Liver (tissue), 3 donors: ENCODE data around the gene OLFML1.

Experiments used
- EGR1 ChIP-seq, 2 donors: IDR thresholded peaks; 2 replicates each; pipeline ENCODE4 v1.6.1; 2016 to 2018; ENCODE audit warnings: antibody characterized with exemption in 2 of 2, low read depth in 2 of 2
- JUND ChIP-seq, 2 donors: IDR thresholded peaks; 2 replicates each; pipeline ENCODE4 v1.6.1; 2016; ENCODE audit warnings: antibody characterized with exemption in 2 of 2
- RAD21 ChIP-seq, 2 donors: IDR thresholded peaks; 2 replicates each; pipeline ENCODE4 v1.6.1; 2016; ENCODE audit warnings: antibody characterized with exemption in 2 of 2, mild to moderate bottlenecking in 2 of 2
- RXRA ChIP-seq, 2 donors: IDR thresholded peaks; 2 replicates each; pipeline ENCODE4 v1.6.1; 2017 to 2018; ENCODE audit warnings: antibody characterized with exemption in 2 of 2, mild to moderate bottlenecking in 1 of 2
- SP1 ChIP-seq: IDR thresholded peaks from 2 replicates; pipeline ENCODE4 v1.6.1; 2018; ENCODE audit warnings: antibody characterized with exemption, mild to moderate bottlenecking
- TAF1 ChIP-seq: conservative IDR thresholded peaks from 2 replicates; pipeline ENCODE4 v1.6.1; 2016; ENCODE audit warnings: antibody characterized with exemption, mild to moderate bottlenecking
- YY1 ChIP-seq: IDR thresholded peaks from 2 replicates; pipeline ENCODE4 v1.6.1; 2016; ENCODE audit warnings: antibody characterized with exemption, mild to moderate bottlenecking
- TF ChIP-seq, protein P1 (sequence below): IDR thresholded peaks from 2 replicates; pipeline ENCODE4 v1.6.1; 2016; ENCODE audit warnings: antibody characterized with exemption, mild to moderate bottlenecking
- TF ChIP-seq, protein P2 (sequence below): fragments of 150-350 bp; IDR thresholded peaks from 2 replicates; pipeline ENCODE4 v1.5.1; 2017; ENCODE audit warnings: improper control_type of control experiment, low read depth, low read length; ENCODE audit not compliant: missing input control
- donor health status: healthy.
- donor health status: healthy.

DNA sequence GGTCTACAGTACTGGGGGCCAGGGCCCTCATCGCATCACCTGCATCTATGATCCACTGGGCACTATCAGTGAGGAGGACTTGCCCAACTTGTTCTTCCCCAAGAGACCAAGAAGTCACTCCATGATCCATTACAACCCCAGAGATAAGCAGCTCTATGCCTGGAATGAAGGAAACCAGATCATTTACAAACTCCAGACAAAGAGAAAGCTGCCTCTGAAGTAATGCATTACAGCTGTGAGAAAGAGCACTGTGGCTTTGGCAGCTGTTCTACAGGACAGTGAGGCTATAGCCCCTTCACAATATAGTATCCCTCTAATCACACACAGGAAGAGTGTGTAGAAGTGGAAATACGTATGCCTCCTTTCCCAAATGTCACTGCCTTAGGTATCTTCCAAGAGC, 24.7 kb downstream of the OLFML1 start:
- TF ChIP-seq, protein P1, sequence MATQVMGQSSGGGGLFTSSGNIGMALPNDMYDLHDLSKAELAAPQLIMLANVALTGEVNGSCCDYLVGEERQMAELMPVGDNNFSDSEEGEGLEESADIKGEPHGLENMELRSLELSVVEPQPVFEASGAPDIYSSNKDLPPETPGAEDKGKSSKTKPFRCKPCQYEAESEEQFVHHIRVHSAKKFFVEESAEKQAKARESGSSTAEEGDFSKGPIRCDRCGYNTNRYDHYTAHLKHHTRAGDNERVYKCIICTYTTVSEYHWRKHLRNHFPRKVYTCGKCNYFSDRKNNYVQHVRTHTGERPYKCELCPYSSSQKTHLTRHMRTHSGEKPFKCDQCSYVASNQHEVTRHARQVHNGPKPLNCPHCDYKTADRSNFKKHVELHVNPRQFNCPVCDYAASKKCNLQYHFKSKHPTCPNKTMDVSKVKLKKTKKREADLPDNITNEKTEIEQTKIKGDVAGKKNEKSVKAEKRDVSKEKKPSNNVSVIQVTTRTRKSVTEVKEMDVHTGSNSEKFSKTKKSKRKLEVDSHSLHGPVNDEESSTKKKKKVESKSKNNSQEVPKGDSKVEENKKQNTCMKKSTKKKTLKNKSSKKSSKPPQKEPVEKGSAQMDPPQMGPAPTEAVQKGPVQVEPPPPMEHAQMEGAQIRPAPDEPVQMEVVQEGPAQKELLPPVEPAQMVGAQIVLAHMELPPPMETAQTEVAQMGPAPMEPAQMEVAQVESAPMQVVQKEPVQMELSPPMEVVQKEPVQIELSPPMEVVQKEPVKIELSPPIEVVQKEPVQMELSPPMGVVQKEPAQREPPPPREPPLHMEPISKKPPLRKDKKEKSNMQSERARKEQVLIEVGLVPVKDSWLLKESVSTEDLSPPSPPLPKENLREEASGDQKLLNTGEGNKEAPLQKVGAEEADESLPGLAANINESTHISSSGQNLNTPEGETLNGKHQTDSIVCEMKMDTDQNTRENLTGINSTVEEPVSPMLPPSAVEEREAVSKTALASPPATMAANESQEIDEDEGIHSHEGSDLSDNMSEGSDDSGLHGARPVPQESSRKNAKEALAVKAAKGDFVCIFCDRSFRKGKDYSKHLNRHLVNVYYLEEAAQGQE, result no peak
- TF ChIP-seq YY1, result no peak
- no peak for TF ChIP-seq TAF1
- no peak for TF ChIP-seq SP1
- TF ChIP-seq, protein P2, sequence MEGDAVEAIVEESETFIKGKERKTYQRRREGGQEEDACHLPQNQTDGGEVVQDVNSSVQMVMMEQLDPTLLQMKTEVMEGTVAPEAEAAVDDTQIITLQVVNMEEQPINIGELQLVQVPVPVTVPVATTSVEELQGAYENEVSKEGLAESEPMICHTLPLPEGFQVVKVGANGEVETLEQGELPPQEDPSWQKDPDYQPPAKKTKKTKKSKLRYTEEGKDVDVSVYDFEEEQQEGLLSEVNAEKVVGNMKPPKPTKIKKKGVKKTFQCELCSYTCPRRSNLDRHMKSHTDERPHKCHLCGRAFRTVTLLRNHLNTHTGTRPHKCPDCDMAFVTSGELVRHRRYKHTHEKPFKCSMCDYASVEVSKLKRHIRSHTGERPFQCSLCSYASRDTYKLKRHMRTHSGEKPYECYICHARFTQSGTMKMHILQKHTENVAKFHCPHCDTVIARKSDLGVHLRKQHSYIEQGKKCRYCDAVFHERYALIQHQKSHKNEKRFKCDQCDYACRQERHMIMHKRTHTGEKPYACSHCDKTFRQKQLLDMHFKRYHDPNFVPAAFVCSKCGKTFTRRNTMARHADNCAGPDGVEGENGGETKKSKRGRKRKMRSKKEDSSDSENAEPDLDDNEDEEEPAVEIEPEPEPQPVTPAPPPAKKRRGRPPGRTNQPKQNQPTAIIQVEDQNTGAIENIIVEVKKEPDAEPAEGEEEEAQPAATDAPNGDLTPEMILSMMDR, result no peak
- no peak for TF ChIP-seq RAD21 (IDR thresholded peaks at IDR 0.05)
- no peak for TF ChIP-seq JUND (IDR thresholded peaks at IDR 0.05)
- no peak for TF ChIP-seq RXRA (IDR thresholded peaks at IDR 0.05)
- TF ChIP-seq EGR1 (IDR thresholded peaks at IDR 0.05; ENCODE audit: low read depth in 2 of 2), result no peak
